ENCODE results near the gene KCND3.

Gene KCND3

GRCh38 chr1:111909030-111909429 lies 80.4 kb downstream of the KCND3 start:
- ChIA-PET POLR2A (no interaction called here), CTCF (no interaction called here)
- DNase-seq (ENCODE audit: low read depth, low spot score), result no peak
- H3K4me3 ChIP-seq (ENCODE audit: low read depth, low read length), result no peak overlapping the region
- no peak for TF ChIP-seq CTCF (IDR thresholded peaks at IDR 0.05; ENCODE audit: insufficient read depth, low read length, missing control alignments)

DNA sequence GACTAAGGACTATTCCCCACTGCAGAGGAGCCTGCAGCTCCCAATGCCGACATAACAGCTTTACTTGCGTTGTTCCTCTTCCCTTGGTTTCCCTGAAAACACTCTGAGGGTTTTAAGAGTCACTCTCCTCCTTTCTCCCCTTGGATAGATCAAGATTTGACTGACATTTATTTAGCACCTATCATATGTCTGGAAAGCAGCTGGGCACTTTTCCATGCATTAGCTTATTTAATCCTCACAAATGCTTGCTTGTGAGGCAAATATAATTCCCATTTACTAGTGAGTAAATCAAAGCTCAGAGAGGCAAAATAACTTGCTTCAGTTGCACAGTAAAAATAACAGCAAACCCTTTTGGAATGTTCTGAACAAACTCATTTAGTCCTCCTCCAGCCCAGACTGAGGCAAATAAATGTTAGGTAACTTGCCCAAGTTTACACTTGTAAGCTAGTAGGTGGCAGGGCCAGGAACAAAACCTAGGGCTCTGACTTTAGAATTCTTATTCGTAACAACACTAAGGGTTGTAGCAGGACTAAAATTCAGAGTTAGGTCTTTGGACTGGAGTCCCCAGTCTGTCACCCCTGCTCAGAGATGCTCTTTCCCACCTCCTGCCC lies 81.4 kb downstream of the KCND3 start:
- POLR2A ChIA-PET, result no interaction called here
- TF ChIP-seq CTCF (IDR thresholded peaks at IDR 0.05; ENCODE audit: insufficient read depth, low read length, missing control alignments), result no peak
- CTCF ChIA-PET, result no interaction called here
- H3K4me3 ChIP-seq (ENCODE audit: low read depth, low read length), result no peak overlapping the region
- no peak for DNase-seq (ENCODE audit: low read depth, low spot score)

GRCh38 chr1:111907321-111907720 lies 82.1 kb downstream of the KCND3 start:
- TF ChIP-seq CTCF (IDR thresholded peaks at IDR 0.05; ENCODE audit: insufficient read depth, low read length, missing control alignments), result no peak
- POLR2A ChIA-PET, result no interaction called here
- CTCF ChIA-PET, result no interaction called here
- DNase-seq (ENCODE audit: low read depth, low spot score), result no peak
- no peak overlapping the region for H3K4me3 ChIP-seq (ENCODE audit: low read depth, low read length)

- DNase-seq (ENCODE audit: low read depth, low spot score), result no peak
- no peak for TF ChIP-seq CTCF (IDR thresholded peaks at IDR 0.05; ENCODE audit: insufficient read depth, low read length, missing control alignments)
- no peak overlapping the region for H3K4me3 ChIP-seq (ENCODE audit: low read depth, low read length)
- CTCF ChIA-PET, result no interaction called here
- POLR2A ChIA-PET, result no interaction called here
Measured at GRCh38 chr1:111906816-111907215, 82.7 kb downstream of the KCND3 start.

DNA sequence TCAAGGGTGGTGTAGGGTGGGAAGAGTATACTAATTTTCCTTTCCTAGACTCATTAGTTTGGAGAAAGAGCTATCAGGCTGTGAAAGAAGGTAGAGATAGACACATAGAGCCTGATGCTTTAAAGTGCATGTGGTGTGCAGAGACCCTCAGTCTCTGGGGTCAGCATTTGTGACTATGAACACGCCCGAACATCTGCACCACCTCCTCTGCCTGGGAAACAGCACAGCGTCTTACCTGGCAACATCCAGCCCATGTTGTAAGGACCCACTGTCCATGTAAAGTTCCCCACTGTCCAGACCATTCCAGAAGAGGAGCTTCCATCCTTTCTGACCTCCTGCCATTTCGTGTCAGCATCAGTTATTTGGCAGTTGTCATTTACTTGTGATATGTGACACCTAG lies 83.4 kb downstream of the KCND3 start:
- POLR2A ChIA-PET, result no interaction called here
- no peak overlapping the region for H3K4me3 ChIP-seq (ENCODE audit: low read depth, low read length)
- no peak for DNase-seq (ENCODE audit: low read depth, low spot score)
- CTCF ChIA-PET, result no interaction called here
- no peak for TF ChIP-seq CTCF (IDR thresholded peaks at IDR 0.05; ENCODE audit: insufficient read depth, low read length, missing control alignments)

GRCh38 chr1:111904478-111905218 lies 84.8 kb downstream of the KCND3 start:
- ChIA-PET POLR2A (interaction anchor here (0.7 kb wide), 1 partner anchor 243 kb away, joined by 3 read pairs; no protein-coding TSS in a partner anchor), CTCF (no interaction called here)
- no peak overlapping the region for H3K4me3 ChIP-seq (ENCODE audit: low read depth, low read length)
- no peak for DNase-seq (ENCODE audit: low read depth, low spot score)
- TF ChIP-seq CTCF (IDR thresholded peaks at IDR 0.05; ENCODE audit: insufficient read depth, low read length, missing control alignments), result no peak

Data from AG04449 (cell line).